Stimulated activated CD4-positive, alpha-beta T cell treated with anti-CD3 and anti-CD28 coated beads, Interleukin-4, amount 100 ng/mL, for 1 hour (primary cell): ENCODE data around the gene PMEPA1.
A peak's percentile ranks its signal among the peaks of the same experiment; 100 is the strongest.

Experiments used
- DNase-seq: peaks from one replicate; pipeline ENCODE4 v3.0.0-alpha.2; 2020

PMEPA1 gene

GRCh38 chr20:57709823-57710799, at the start of gene PMEPA1:
TSS of gene PMEPA1 (minus strand) at chr20:57710015. CDS start at chr20:57709582, 433 bp downstream.
- peak; percentile 94 for DNase-seq

GRCh38 chr20:57757767-57758166, 48.0 kb upstream of the PMEPA1 start:
- DNase-seq, result no peak

GRCh38 chr20:57756921-57757320, 47.1 kb upstream of the PMEPA1 start:
- no peak for DNase-seq

GRCh38 chr20:57756213-57756612, 46.4 kb upstream of the PMEPA1 start:
- no peak for DNase-seq

- no peak for DNase-seq
Measured at GRCh38 chr20:57755609-57756008, 45.8 kb upstream of the PMEPA1 start.

GRCh38 chr20:57754190-57754589, 44.4 kb upstream of the PMEPA1 start:
- no peak for DNase-seq

- no peak for DNase-seq
Measured at GRCh38 chr20:57753332-57754164, 43.7 kb upstream of the PMEPA1 start.

- DNase-seq, result no peak
Measured at GRCh38 chr20:57751411-57751810, 41.6 kb upstream of the PMEPA1 start.

GRCh38 chr20:57749869-57750268, 40.1 kb upstream of the PMEPA1 start:
- DNase-seq, result no peak

- no peak for DNase-seq
Measured at GRCh38 chr20:57749131-57749690, 39.4 kb upstream of the PMEPA1 start.

- DNase-seq, result peak; percentile 64
Measured at GRCh38 chr20:57748601-57749130, 38.9 kb upstream of the PMEPA1 start.

- no peak for DNase-seq
Measured at GRCh38 chr20:57747861-57748481, 38.2 kb upstream of the PMEPA1 start.

- no peak for DNase-seq
Measured at GRCh38 chr20:57746832-57747404, 37.1 kb upstream of the PMEPA1 start.

GRCh38 chr20:57746201-57746600, 36.4 kb upstream of the PMEPA1 start:
- no peak for DNase-seq

- DNase-seq, result no peak
Measured at GRCh38 chr20:57744206-57744605, 34.4 kb upstream of the PMEPA1 start.

- no peak for DNase-seq
Measured at GRCh38 chr20:57743450-57744095, 33.8 kb upstream of the PMEPA1 start.

GRCh38 chr20:57742507-57743181, 32.8 kb upstream of the PMEPA1 start:
- DNase-seq, result no peak

GRCh38 chr20:57738484-57738883, 28.7 kb upstream of the PMEPA1 start:
- no peak for DNase-seq

GRCh38 chr20:57738053-57738452, 28.2 kb upstream of the PMEPA1 start:
- DNase-seq, result no peak

GRCh38 chr20:57737349-57737748, 27.5 kb upstream of the PMEPA1 start:
- DNase-seq, result no peak

- DNase-seq, result no peak
Measured at GRCh38 chr20:57736738-57737347, 27.0 kb upstream of the PMEPA1 start.
